GM12801 (cell line): ENCODE results near the gene B4GALNT3.

Source experiments
- CTCF ChIP-seq: IDR thresholded peaks from one replicate; pipeline ENCODE4 v1.5.1; 2011; ENCODE audit warnings: control low read depth; ENCODE audit not compliant: insufficient read length; ENCODE audit errors: extremely low read depth

The B4GALNT3 gene

GRCh38 chr12:459430-460258 lies at the start of gene B4GALNT3:
Gene B4GALNT3, plus strand, starts transcription at chr12:459939. Its CDS starts 438 bp downstream, at chr12:460377.
- no peak for TF ChIP-seq CTCF

- TF ChIP-seq CTCF: no peak
Measured at GRCh38 chr12:414859-415258, 44.9 kb upstream of the B4GALNT3 start.

- no peak for TF ChIP-seq CTCF
Measured at GRCh38 chr12:418432-418831, 41.3 kb upstream of the B4GALNT3 start.

- TF ChIP-seq CTCF: no peak
Measured at GRCh38 chr12:422526-422925, 37.2 kb upstream of the B4GALNT3 start.

GRCh38 chr12:442235-442884 lies 17.4 kb upstream of the B4GALNT3 start:
- TF ChIP-seq CTCF: no peak

- no peak for TF ChIP-seq CTCF
Measured at GRCh38 chr12:447141-447540, 12.6 kb upstream of the B4GALNT3 start.

- no peak for TF ChIP-seq CTCF
Measured at GRCh38 chr12:449203-449602, 10.5 kb upstream of the B4GALNT3 start.
